Activated T-cell treated with anti-CD3 and anti-CD28 coated beads, Interleukin-2, amount 50 U/mL, for 72 hours (primary cell): Measurements from ENCODE around the gene NT5DC3. TPM values are rescaled to one million over a fixed set of nuclear protein-coding genes. Genes with fewer than 3 reads are reported as not detected.
"Not testable (repeated sequence)": the region's sequence is repeated elsewhere in the genome, so short reads cannot be mapped to it uniquely, and the experiment has no call there.

Source experiments
- ATAC-seq, 2 donors: fragments of 150-1000 bp; cut with Tn5 transposase; replicated peaks in 1 of 2; 2 replicates each; pipeline ENCODE4 v1.10.0; 2021; ENCODE audit warnings: moderate library complexity in 2 of 2, mild to moderate bottlenecking in 1 of 2
- DNase-seq, 2 donors: peaks; one replicate each; pipeline ENCODE4 v3.0.0; 2021 to 2022; ENCODE audit warnings: mixed read lengths in 1 of 2
- H3K27ac Mint-ChIP-seq: one replicate; pipeline ENCODE4 v1.8.0; 2022; ENCODE audit warnings: mild to moderate bottlenecking, moderate library complexity, mixed read lengths
- H3K27me3 Mint-ChIP-seq: one replicate; pipeline ENCODE4 v1.8.0; 2022; ENCODE audit warnings: low read depth, mixed read lengths
- H3K36me3 Mint-ChIP-seq, 2 donors: one replicate each; pipeline ENCODE4 v1.8.0; 2022; ENCODE audit warnings: mixed read lengths in 2 of 2, mild to moderate bottlenecking in 1 of 2; ENCODE audit not compliant: insufficient read depth in 2 of 2
- H3K4me1 Mint-ChIP-seq: one replicate; pipeline ENCODE4 v1.8.0; 2022; ENCODE audit warnings: low read depth, mixed read lengths
- H3K4me3 Mint-ChIP-seq, 2 donors: one replicate each; pipeline ENCODE4 v1.8.0; 2022; ENCODE audit warnings: mild to moderate bottlenecking in 2 of 2, mixed read lengths in 2 of 2, moderate library complexity in 2 of 2
- H3K9me3 Mint-ChIP-seq, 2 donors: one replicate each; pipeline ENCODE4 v1.8.0; 2022; ENCODE audit warnings: mixed read lengths in 2 of 2
- total RNA-seq, 2 donors: library from RNA; stranded (reverse); gene quantifications; one replicate each; pipeline ENCODE4 v1.2.3, GENCODE V29; 2022

The NT5DC3 gene
- total RNA-seq, 2 donors from 2014 or later, result 5.6 to 8.0 TPM

DNA sequence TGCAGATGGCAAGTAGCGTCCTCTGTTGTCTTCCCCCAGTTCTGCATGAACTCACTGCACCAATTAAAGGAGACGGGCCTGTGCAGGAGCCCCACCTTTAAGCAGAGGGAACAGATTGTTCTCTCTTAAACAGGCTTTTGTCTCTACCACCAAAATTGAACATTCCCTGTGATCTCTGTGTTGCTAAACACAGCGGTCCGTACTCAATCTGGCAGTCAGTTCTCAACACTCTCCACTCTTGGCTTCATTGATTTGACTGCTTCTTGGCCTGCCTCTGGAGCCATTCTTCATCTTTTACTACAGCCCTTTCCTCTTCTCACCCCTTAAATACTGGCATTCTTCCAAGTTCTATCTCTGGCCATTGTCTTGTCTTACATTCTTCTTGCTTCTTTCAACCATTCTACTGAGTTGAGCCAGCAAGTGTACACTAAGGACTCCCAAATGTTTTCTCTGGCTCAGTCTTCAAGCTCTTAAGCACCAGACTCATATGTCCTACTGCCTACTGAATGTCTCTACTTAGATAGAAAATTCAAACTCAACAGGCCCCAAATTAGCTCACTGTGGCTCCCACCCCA is 8.0 kb upstream of the NT5DC3 start:
- DNase-seq (no peak), ATAC-seq (no peak)
- Mint-ChIP-seq H3K4me3 (no peak overlapping the region), H3K9me3 (peaks cover 0 to 2% of the 10 kb centered on the region in 2 donors), H3K4me1 (peaks cover 14% of the 10 kb centered on the region), H3K36me3 (no peaks in the 10 kb centered on the region), H3K27ac (no peak overlapping the region), H3K27me3 (peaks cover 3% of the 10 kb centered on the region)

- no peak for ATAC-seq
- Mint-ChIP-seq H3K36me3 (no peaks in the 10 kb centered on the region), H3K4me1 (peaks cover 14% of the 10 kb centered on the region), H3K27ac (no peak overlapping the region), H3K4me3 (no peak overlapping the region), H3K9me3 (peaks cover 0 to 2% of the 10 kb centered on the region in 2 donors), H3K27me3 (peaks cover 5% of the 10 kb centered on the region)
- no peak for DNase-seq
Measured at GRCh38 chr12:103848143-103848542, 7.1 kb upstream of the NT5DC3 start.

DNA sequence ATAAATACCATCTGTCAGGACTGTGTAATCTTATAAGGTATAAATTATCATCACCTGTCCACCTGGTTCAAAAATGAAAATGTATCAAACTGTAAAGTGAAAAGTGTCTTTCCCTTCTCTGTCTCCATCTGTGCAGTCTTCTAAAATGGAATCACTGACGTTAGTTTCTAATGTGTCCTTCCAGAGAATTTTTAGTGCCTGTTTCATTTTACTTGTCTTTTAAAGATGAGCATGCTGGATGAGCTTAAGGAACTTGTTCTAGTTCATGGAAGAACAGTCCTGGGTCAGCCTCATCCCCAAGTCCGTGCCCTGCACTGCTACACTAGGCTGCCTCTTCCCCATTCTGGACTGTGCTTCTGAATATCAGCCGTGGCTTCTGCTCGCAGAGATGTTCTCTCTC is 5.4 kb upstream of the NT5DC3 start:
- ATAC-seq (no peak), DNase-seq (no peak)
- peaks cover 17% of the 10 kb centered on the region for H3K4me1 Mint-ChIP-seq
- H3K27ac Mint-ChIP-seq, result no peak overlapping the region
- H3K36me3 Mint-ChIP-seq, result no peaks in the 10 kb centered on the region
- H3K4me3 Mint-ChIP-seq, result no peak overlapping the region
- peaks cover 5% of the 10 kb centered on the region for H3K27me3 Mint-ChIP-seq
- H3K9me3 Mint-ChIP-seq, result peaks cover 0 to 2% of the 10 kb centered on the region in 2 donors

DNA sequence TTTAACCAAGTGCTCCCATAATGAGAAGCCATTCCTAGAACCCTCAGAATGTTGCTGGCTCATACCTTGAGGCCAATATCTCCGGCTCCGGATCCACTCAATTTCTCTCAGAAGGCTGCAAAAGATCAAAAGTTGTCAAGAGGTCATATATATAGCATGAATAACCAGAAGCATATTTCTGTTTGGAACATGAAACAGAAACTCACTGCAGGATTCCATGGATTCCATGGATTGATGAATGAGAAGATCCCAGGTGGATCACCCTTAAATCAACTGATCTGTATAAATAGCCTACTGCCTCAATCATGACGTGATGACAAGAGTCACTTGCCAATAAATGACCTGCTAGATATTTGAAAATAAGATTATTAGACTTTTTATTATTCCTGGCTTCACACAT is 3.3 kb upstream of the NT5DC3 start:
- Mint-ChIP-seq H3K36me3 (peaks cover 1 to 2% of the 10 kb centered on the region in 2 donors), H3K4me1 (peaks cover 21% of the 10 kb centered on the region), H3K27ac (no peak overlapping the region), H3K27me3 (peaks cover 5% of the 10 kb centered on the region), H3K9me3 (peaks cover 0 to 2% of the 10 kb centered on the region in 2 donors), H3K4me3 (no peak overlapping the region)
- no peak for DNase-seq
- no peak for ATAC-seq

GRCh38 chr12:103841690-103842584 is 903 bp upstream of the NT5DC3 start:
- peak; percentile 35 to 44 for ATAC-seq
- Mint-ChIP-seq H3K27ac (peak overlapping the region; percentile 32), H3K36me3 (peaks cover 1 to 2% of the 10 kb centered on the region in 2 donors), H3K27me3 (peaks cover 5% of the 10 kb centered on the region), H3K4me3 (peak overlapping the region; percentile 88 to 91), H3K4me1 (peaks cover 32% of the 10 kb centered on the region), H3K9me3 (no peaks in the 10 kb centered on the region)
- peak; percentile 62 to 70 for DNase-seq

DNA sequence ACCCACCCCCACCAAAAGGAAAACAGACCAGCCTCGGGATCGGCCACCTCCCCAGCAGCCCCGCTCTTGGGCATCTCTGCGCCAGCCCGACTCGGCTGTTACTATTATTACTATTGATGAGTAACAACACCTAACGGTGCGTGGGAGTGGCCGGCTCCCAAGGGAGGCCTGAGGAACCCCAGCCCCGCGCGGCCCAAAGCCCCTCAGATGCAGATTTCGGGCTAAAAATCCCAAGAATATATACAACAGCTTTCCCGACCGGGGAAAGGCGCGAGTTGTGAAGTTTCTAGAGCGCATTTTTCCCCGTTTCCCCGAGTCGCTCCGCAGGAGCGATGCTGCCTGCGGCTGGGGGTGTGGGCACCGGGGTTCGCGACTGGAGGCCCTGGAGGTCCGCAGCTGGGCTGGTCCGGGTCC is 565 bp downstream of the NT5DC3 start:
- H3K27me3 Mint-ChIP-seq, result peaks cover 5% of the 10 kb centered on the region
- peaks cover 32% of the 10 kb centered on the region for H3K4me1 Mint-ChIP-seq
- H3K4me3 Mint-ChIP-seq, result peak overlapping the region; percentile 88 to 91
- peaks cover 1 to 2% of the 10 kb centered on the region in 2 donors for H3K36me3 Mint-ChIP-seq
- H3K27ac Mint-ChIP-seq, result peak overlapping the region; percentile 64
- DNase-seq (peak; percentile 38 to 42), ATAC-seq (peak; percentile 16 to 38)
- no peaks in the 10 kb centered on the region for H3K9me3 Mint-ChIP-seq

GRCh38 chr12:103839609-103840461 is 1.2 kb downstream of the NT5DC3 start:
- H3K4me1 Mint-ChIP-seq, result peaks cover 32% of the 10 kb centered on the region
- peak overlapping the region; percentile 88 to 91 for H3K4me3 Mint-ChIP-seq
- peaks cover 5% of the 10 kb centered on the region for H3K27me3 Mint-ChIP-seq
- H3K36me3 Mint-ChIP-seq, result peaks cover 1 to 2% of the 10 kb centered on the region in 2 donors
- no peaks in the 10 kb centered on the region for H3K9me3 Mint-ChIP-seq
- ATAC-seq, result no peak
- H3K27ac Mint-ChIP-seq, result peak overlapping the region; percentile 14
- no peak for DNase-seq

DNA sequence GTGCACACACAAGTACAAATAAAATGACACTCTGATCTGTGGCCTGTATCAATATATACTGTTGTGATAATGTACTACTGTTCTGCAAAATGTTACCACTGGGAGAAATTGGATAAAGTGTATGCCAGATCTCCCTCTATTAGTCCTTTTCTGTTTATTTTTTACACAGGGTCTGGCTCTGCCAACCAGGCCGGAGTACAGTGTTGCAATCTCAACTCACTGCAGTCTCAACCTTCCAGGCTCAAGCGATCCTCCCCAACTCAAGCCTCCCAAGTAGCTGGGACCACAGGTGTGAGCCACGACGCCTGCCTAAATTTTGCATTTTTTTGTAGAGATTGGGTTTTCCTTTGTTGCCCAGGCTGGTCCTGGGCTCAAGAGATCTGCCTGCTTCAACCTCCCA is 1.9 kb downstream of the NT5DC3 start:
- peaks cover 1 to 2% of the 10 kb centered on the region in 2 donors for H3K36me3 Mint-ChIP-seq
- H3K27ac Mint-ChIP-seq, result no peak overlapping the region
- no peak for ATAC-seq
- H3K27me3 Mint-ChIP-seq, result peaks cover 3% of the 10 kb centered on the region
- DNase-seq, result no peak
- no peak overlapping the region for H3K4me3 Mint-ChIP-seq
- H3K4me1 Mint-ChIP-seq, result peaks cover 32% of the 10 kb centered on the region
- H3K9me3 Mint-ChIP-seq, result no peaks in the 10 kb centered on the region

- peaks cover 1 to 2% of the 10 kb centered on the region in 2 donors for H3K36me3 Mint-ChIP-seq
- no peak for DNase-seq
- peaks cover 32% of the 10 kb centered on the region for H3K4me1 Mint-ChIP-seq
- no peaks in the 10 kb centered on the region for H3K27me3 Mint-ChIP-seq
- no peak overlapping the region for H3K27ac Mint-ChIP-seq
- no peaks in the 10 kb centered on the region for H3K9me3 Mint-ChIP-seq
- ATAC-seq, result no peak
- H3K4me3 Mint-ChIP-seq, result no peak overlapping the region
Measured at GRCh38 chr12:103838254-103838914, 2.6 kb downstream of the NT5DC3 start.

- Mint-ChIP-seq H3K9me3 (no peaks in the 10 kb centered on the region), H3K36me3 (peaks cover 5% of the 10 kb centered on the region in 2 donors), H3K4me1 (peaks cover 24% of the 10 kb centered on the region), H3K27me3 (no peaks in the 10 kb centered on the region), H3K4me3 (no peak overlapping the region), H3K27ac (no peak overlapping the region)
- no peak for ATAC-seq
- no peak for DNase-seq
Measured at GRCh38 chr12:103836345-103836744, 4.7 kb downstream of the NT5DC3 start.

- not testable (repeated sequence) for DNase-seq, H3K4me3 Mint-ChIP-seq, H3K27ac Mint-ChIP-seq, H3K27me3 Mint-ChIP-seq, H3K9me3 Mint-ChIP-seq, ATAC-seq
- H3K4me1 Mint-ChIP-seq, result peaks cover 23% of the 10 kb centered on the region
- H3K36me3 Mint-ChIP-seq, result peaks cover 10% of the 10 kb centered on the region in 2 donors
Measured at GRCh38 chr12:103835747-103836335, 5.2 kb downstream of the NT5DC3 start.

DNA sequence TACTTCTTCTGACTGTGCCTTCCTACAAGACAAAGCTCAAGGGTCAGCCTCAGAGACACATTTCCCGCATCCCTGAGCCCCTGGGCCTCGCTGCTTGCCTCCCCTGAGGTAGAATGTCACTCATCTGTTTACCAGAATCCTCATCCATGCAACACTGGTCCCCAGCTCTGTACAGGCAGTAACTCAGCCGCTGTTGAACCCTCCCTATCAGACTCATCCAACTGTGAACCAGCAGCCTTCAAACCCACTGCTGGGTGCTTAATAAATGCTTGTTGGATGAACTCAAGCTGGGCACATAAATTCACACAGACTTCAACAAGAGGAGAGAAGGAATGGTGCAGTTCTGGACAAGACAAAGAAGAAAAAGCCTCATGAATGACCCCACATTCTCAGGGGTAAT is 6.1 kb downstream of the NT5DC3 start:
- Mint-ChIP-seq H3K27ac (no peak overlapping the region), H3K36me3 (peaks cover 10 to 14% of the 10 kb centered on the region in 2 donors), H3K4me1 (peaks cover 18% of the 10 kb centered on the region), H3K9me3 (peaks cover 2 to 3% of the 10 kb centered on the region in 2 donors), H3K4me3 (no peak overlapping the region), H3K27me3 (no peaks in the 10 kb centered on the region)
- DNase-seq, result no peak
- ATAC-seq, result no peak
